ENCODE results near the gene CACNA2D2. TPM values are rescaled to one million over a fixed set of nuclear protein-coding genes. Genes with fewer than 3 reads are reported as not detected.

CACNA2D2 gene
- total and polyA plus RNA-seq, 4 donors = 0.75 to 3.2 (median 2.2) TPM

- H3K4me3 ChIP-seq (ENCODE audit: low read length in 2 of 2) = peak overlapping the region in 1 of 2 donors; percentile 24
- DNase-seq = peak; percentile 91 to 93
- no peaks in the 10 kb centered on the region for H3K36me3 ChIP-seq (ENCODE audit: control insufficient read depth in 1 of 2, insufficient read depth in 2 of 2, low read length in 1 of 2)
- peak; percentile 76 for ATAC-seq (ENCODE audit: low FRiP score)
- intact Hi-C loops (cut with DNase I) = no loop called here
- no peaks in the 10 kb centered on the region for H3K4me1 ChIP-seq (ENCODE audit: control insufficient read depth in 1 of 2, insufficient read depth in 2 of 2, low read length in 2 of 2)
- H3K27ac ChIP-seq (ENCODE audit: low read depth in 1 of 2, low read length in 2 of 2) = no peak overlapping the region
- WGBS, 2 donors = 29 to 37% methylated on average over 29 of the region's 29 CpGs
- no peaks in the 10 kb centered on the region for H3K9me3 ChIP-seq (ENCODE audit: control insufficient read depth, low read length)
- no peaks in the 10 kb centered on the region for H3K27me3 ChIP-seq (ENCODE audit: control insufficient read depth in 1 of 2, insufficient read depth in 2 of 2, low read length in 1 of 2)
Measured at GRCh38 chr3:50450209-50450921, 53.1 kb downstream of the CACNA2D2 start.

GRCh38 chr3:50448752-50449539, 54.5 kb downstream of the CACNA2D2 start:
- Histone ChIP-seq H3K4me3 (ENCODE audit: low read length in 2 of 2) (no peak overlapping the region), H3K4me1 (ENCODE audit: control insufficient read depth in 1 of 2, insufficient read depth in 2 of 2, low read length in 2 of 2) (no peaks in the 10 kb centered on the region), H3K36me3 (ENCODE audit: control insufficient read depth in 1 of 2, insufficient read depth in 2 of 2, low read length in 1 of 2) (no peaks in the 10 kb centered on the region), H3K27me3 (ENCODE audit: control insufficient read depth in 1 of 2, insufficient read depth in 2 of 2, low read length in 1 of 2) (no peaks in the 10 kb centered on the region), H3K27ac (ENCODE audit: low read depth in 1 of 2, low read length in 2 of 2) (no peak overlapping the region), H3K9me3 (ENCODE audit: control insufficient read depth, low read length) (no peaks in the 10 kb centered on the region)
- DNase-seq (no peak), ATAC-seq (ENCODE audit: low FRiP score) (no peak)
- WGBS, 2 donors = 93 to 94% methylated on average over 13 of the region's 13 CpGs
- intact Hi-C loops (cut with DNase I) = no loop called here

- Histone ChIP-seq H3K27ac (ENCODE audit: low read depth in 1 of 2, low read length in 2 of 2) (no peak overlapping the region), H3K4me1 (ENCODE audit: control insufficient read depth in 1 of 2, insufficient read depth in 2 of 2, low read length in 2 of 2) (no peaks in the 10 kb centered on the region), H3K36me3 (ENCODE audit: control insufficient read depth in 1 of 2, insufficient read depth in 2 of 2, low read length in 1 of 2) (no peaks in the 10 kb centered on the region), H3K27me3 (ENCODE audit: control insufficient read depth in 1 of 2, insufficient read depth in 2 of 2, low read length in 1 of 2) (no peaks in the 10 kb centered on the region), H3K4me3 (ENCODE audit: low read length in 2 of 2) (no peak overlapping the region), H3K9me3 (ENCODE audit: control insufficient read depth, low read length) (no peaks in the 10 kb centered on the region)
- intact Hi-C loops (cut with DNase I) = no loop called here
- ATAC-seq (ENCODE audit: low FRiP score) = no peak
- DNase-seq = no peak
- 90 to 91% methylated on average over 10 of the region's 10 CpGs for WGBS, 2 donors
Measured at GRCh38 chr3:50447290-50447840, 56.1 kb downstream of the CACNA2D2 start.

- DNase-seq (no peak), ATAC-seq (ENCODE audit: low FRiP score) (no peak)
- no peaks in the 10 kb centered on the region for H3K27me3 ChIP-seq (ENCODE audit: control insufficient read depth in 1 of 2, insufficient read depth in 2 of 2, low read length in 1 of 2)
- no peaks in the 10 kb centered on the region for H3K36me3 ChIP-seq (ENCODE audit: control insufficient read depth in 1 of 2, insufficient read depth in 2 of 2, low read length in 1 of 2)
- no peaks in the 10 kb centered on the region for H3K4me1 ChIP-seq (ENCODE audit: control insufficient read depth in 1 of 2, insufficient read depth in 2 of 2, low read length in 2 of 2)
- intact Hi-C loops (cut with DNase I) = no loop called here
- no peaks in the 10 kb centered on the region for H3K9me3 ChIP-seq (ENCODE audit: control insufficient read depth, low read length)
- no peak overlapping the region for H3K27ac ChIP-seq (ENCODE audit: low read depth in 1 of 2, low read length in 2 of 2)
- no peak overlapping the region for H3K4me3 ChIP-seq (ENCODE audit: low read length in 2 of 2)
- 92% methylated on average over 7 of the region's 7 CpGs for WGBS, 2 donors
Measured at GRCh38 chr3:50445919-50446318, 57.5 kb downstream of the CACNA2D2 start.

- H3K27me3 ChIP-seq (ENCODE audit: control insufficient read depth in 1 of 2, insufficient read depth in 2 of 2, low read length in 1 of 2) = no peaks in the 10 kb centered on the region
- WGBS, 2 donors = 92 to 95% methylated on average over 2 of the region's 2 CpGs
Measured at GRCh38 chr3:50444782-50445181, 58.7 kb downstream of the CACNA2D2 start.

GRCh38 chr3:50444213-50444612, 59.2 kb downstream of the CACNA2D2 start:
- no peaks in the 10 kb centered on the region for H3K27me3 ChIP-seq (ENCODE audit: control insufficient read depth in 1 of 2, insufficient read depth in 2 of 2, low read length in 1 of 2)
- 90 to 94% methylated on average over 5 of the region's 5 CpGs for WGBS, 2 donors
- no peak for DNase-seq
- H3K27ac ChIP-seq (ENCODE audit: low read depth in 1 of 2, low read length in 2 of 2) = no peak overlapping the region
- H3K4me3 ChIP-seq (ENCODE audit: low read length in 2 of 2) = no peak overlapping the region
- H3K36me3 ChIP-seq (ENCODE audit: control insufficient read depth in 1 of 2, insufficient read depth in 2 of 2, low read length in 1 of 2) = no peaks in the 10 kb centered on the region
- H3K4me1 ChIP-seq (ENCODE audit: control insufficient read depth in 1 of 2, insufficient read depth in 2 of 2, low read length in 2 of 2) = no peaks in the 10 kb centered on the region
- ATAC-seq (ENCODE audit: low FRiP score) = no peak
- intact Hi-C loops (cut with DNase I) = no loop called here
- H3K9me3 ChIP-seq (ENCODE audit: control insufficient read depth, low read length) = no peaks in the 10 kb centered on the region

More at GRCh38 chr3:50444782-50445181, 58.7 kb downstream of the CACNA2D2 start:
- no peak overlapping the region for H3K4me3 ChIP-seq (ENCODE audit: low read length in 2 of 2)
- no peaks in the 10 kb centered on the region for H3K36me3 ChIP-seq (ENCODE audit: control insufficient read depth in 1 of 2, insufficient read depth in 2 of 2, low read length in 1 of 2)
- no peaks in the 10 kb centered on the region for H3K9me3 ChIP-seq (ENCODE audit: control insufficient read depth, low read length)
- no peak for ATAC-seq (ENCODE audit: low FRiP score)
- intact Hi-C loops (cut with DNase I) = no loop called here
- DNase-seq = no peak
- H3K4me1 ChIP-seq (ENCODE audit: control insufficient read depth in 1 of 2, insufficient read depth in 2 of 2, low read length in 2 of 2) = no peaks in the 10 kb centered on the region
- no peak overlapping the region for H3K27ac ChIP-seq (ENCODE audit: low read depth in 1 of 2, low read length in 2 of 2)

GRCh38 chr3:50442945-50443579, 60.4 kb downstream of the CACNA2D2 start:
- H3K27me3 ChIP-seq (ENCODE audit: control insufficient read depth in 1 of 2, insufficient read depth in 2 of 2, low read length in 1 of 2) = no peaks in the 10 kb centered on the region
- no peak overlapping the region for H3K27ac ChIP-seq (ENCODE audit: low read depth in 1 of 2, low read length in 2 of 2)
- intact Hi-C loops (cut with DNase I) = no loop called here
- no peaks in the 10 kb centered on the region for H3K9me3 ChIP-seq (ENCODE audit: control insufficient read depth, low read length)
- WGBS, 2 donors = 83 to 87% methylated on average over 21 of the region's 21 CpGs
- ATAC-seq (ENCODE audit: low FRiP score) (no peak), DNase-seq (no peak)
- H3K36me3 ChIP-seq (ENCODE audit: control insufficient read depth in 1 of 2, insufficient read depth in 2 of 2, low read length in 1 of 2) = no peaks in the 10 kb centered on the region
- H3K4me1 ChIP-seq (ENCODE audit: control insufficient read depth in 1 of 2, insufficient read depth in 2 of 2, low read length in 2 of 2) = no peaks in the 10 kb centered on the region
- no peak overlapping the region for H3K4me3 ChIP-seq (ENCODE audit: low read length in 2 of 2)

- H3K27ac ChIP-seq (ENCODE audit: low read depth in 1 of 2, low read length in 2 of 2) = no peak overlapping the region
- ATAC-seq (ENCODE audit: low FRiP score) (no peak), DNase-seq (no peak)
- H3K36me3 ChIP-seq (ENCODE audit: control insufficient read depth in 1 of 2, insufficient read depth in 2 of 2, low read length in 1 of 2) = no peaks in the 10 kb centered on the region
- intact Hi-C loops (cut with DNase I) = no loop called here
- no peaks in the 10 kb centered on the region for H3K27me3 ChIP-seq (ENCODE audit: control insufficient read depth in 1 of 2, insufficient read depth in 2 of 2, low read length in 1 of 2)
- no peaks in the 10 kb centered on the region for H3K9me3 ChIP-seq (ENCODE audit: control insufficient read depth, low read length)
- H3K4me3 ChIP-seq (ENCODE audit: low read length in 2 of 2) = no peak overlapping the region
- H3K4me1 ChIP-seq (ENCODE audit: control insufficient read depth in 1 of 2, insufficient read depth in 2 of 2, low read length in 2 of 2) = no peaks in the 10 kb centered on the region
- 63 to 68% methylated on average over 7 of the region's 7 CpGs for WGBS, 2 donors
Measured at GRCh38 chr3:50441424-50442217, 61.8 kb downstream of the CACNA2D2 start.
